Stimulated activated CD4-positive, alpha-beta T cell treated with anti-CD3 and anti-CD28 coated beads, TNF-alpha, amount 100 ng/mL, for 24 hours (primary cell): ENCODE results near the gene LANCL3.
A peak's percentile ranks its signal among the peaks of the same experiment; 100 is the strongest.
"Not testable (repeated sequence)": the region's sequence is repeated elsewhere in the genome, so short reads cannot be mapped to it uniquely, and the experiment has no call there.

Experiments
- DNase-seq, 3 experiments: peaks; one replicate each; pipeline ENCODE4 v3.0.0-alpha.2; 2020; ENCODE audit warnings: low read depth in 3 of 3

The LANCL3 gene

GRCh38 chrX:37571426-37572107 is at the start of gene LANCL3:
LANCL3 (plus strand) TSS chrX:37571661; CDS start chrX:37571871, 210 bp downstream.
- DNase-seq, result not testable (repeated sequence)

DNA sequence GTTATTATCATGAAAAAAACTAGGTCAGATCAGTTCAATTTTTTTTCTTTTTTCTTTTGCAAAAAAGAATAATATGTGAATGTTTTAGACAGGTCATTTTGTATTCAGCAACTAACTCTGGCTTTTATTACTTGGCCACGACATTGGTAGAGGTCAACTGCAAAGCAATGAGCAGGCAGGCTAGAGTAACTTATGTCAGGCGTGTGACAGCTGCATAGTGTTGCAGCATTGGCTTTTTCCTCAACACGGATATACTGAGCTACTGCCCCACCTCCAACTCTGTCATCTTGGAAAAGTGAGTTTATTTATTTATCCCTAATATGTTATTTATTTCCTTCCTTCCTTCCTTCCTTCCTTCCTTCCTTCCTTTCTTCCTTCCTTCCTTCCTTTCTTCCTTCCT is 47.8 kb upstream of the LANCL3 start:
- not testable (repeated sequence) for DNase-seq

DNA sequence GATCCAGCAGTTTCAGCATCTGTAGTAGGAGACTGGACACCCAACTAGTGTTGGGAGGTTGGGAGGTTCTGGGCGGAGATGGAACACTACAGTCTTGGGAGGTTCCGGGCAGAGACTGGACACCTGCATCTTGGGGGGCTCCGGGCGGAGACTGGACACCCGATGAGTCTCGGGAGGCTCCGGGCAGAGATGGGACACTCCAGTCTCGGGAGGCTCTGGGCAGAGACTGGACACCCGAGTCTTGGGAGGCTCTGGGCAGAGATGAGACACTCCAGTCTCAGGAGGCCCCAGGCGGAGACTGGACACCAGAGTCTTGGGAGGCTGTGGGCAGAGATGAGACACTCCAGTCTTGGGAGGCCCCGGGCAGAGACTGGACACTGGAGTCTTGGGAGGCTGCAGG is 29.5 kb upstream of the LANCL3 start:
- no peak for DNase-seq

DNA sequence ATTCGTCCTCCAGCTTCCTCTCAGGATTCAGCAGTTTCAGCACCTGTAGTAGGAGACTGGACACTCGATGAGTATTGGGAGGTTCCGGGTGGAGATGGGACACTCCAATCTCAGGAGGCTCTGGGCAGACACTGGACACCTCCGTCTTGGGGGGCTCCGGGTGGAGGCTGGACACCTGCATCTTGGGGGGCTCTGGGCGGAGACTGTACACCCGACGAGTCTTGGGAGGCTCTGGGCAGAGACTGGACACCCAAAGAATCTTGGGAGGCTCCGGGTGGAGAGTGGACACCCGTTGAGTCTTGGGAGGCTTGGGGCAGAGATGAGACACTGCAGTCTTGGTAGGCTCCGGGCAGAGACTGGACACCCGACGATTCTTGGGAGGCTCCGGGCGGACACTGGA is 28.7 kb upstream of the LANCL3 start:
- no peak for DNase-seq

GRCh38 chrX:37543324-37543723 is 28.1 kb upstream of the LANCL3 start:
- no peak for DNase-seq

GRCh38 chrX:37544531-37544930 is 26.9 kb upstream of the LANCL3 start:
- not testable (repeated sequence) for DNase-seq

DNA sequence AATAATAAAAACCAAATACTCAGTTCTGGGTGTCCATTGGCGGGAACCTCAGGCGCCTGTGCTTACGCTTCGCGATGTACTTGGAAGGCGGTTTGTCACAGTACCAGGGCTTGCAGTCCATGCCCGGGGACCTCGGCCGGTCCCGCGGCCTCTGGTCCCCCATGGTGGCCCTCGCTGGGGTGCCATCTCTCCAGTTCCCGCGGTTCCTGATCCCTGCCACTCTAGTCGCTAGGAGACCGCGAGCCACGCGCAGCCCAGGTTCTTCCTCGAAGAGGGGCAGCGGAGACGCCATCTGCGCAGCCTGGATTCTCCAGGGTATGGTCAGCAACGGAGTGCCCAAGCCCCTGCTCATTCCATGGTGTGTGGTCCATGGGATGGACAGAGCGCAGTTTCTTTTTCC is 26.4 kb upstream of the LANCL3 start:
- no peak for DNase-seq

- not testable (repeated sequence) for DNase-seq
Observed at GRCh38 chrX:37549619-37550018, 21.8 kb upstream of the LANCL3 start.

DNA sequence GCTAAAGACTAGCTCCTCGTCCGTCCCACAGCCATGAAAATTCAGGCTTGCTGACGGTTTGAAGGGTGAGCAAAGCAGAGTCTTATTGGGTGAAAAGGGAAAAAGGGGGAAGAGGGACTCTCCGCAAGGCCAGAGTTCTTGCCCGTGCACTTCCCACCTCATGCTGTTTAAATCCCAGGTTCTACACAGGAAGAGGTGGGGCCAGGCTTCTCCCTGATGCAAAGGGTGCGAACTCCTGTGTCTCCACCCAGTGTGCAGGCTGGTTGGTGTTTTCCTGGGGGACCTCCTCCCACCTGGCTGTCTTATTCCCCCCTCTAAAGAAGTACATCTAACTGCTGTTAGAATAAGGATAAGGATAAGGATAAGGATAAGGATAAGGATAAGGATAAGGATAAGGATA is 18.0 kb upstream of the LANCL3 start:
- no peak for DNase-seq

DNA sequence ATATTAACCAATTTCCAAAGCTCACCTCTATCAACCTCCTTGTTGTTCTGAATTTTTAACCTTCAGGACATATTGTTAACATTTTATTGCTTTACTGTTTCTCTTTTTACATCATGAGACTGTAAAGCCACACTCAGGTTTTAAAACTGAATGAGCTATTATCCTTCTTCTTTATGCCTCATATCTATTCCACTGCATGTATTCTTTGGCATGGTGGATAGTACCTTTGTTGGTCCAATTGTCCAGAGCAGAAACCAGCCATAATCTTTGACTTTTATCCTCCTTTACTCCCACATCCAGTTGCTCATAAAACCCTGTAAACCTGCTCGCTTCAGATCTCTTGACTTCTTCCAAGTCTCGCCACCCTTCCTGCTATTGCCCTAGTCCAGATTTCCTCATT is 6.2 kb upstream of the LANCL3 start:
- not testable (repeated sequence) for DNase-seq

- not testable (repeated sequence) for DNase-seq
Observed at GRCh38 chrX:37570349-37570748, 1.1 kb upstream of the LANCL3 start.

DNA sequence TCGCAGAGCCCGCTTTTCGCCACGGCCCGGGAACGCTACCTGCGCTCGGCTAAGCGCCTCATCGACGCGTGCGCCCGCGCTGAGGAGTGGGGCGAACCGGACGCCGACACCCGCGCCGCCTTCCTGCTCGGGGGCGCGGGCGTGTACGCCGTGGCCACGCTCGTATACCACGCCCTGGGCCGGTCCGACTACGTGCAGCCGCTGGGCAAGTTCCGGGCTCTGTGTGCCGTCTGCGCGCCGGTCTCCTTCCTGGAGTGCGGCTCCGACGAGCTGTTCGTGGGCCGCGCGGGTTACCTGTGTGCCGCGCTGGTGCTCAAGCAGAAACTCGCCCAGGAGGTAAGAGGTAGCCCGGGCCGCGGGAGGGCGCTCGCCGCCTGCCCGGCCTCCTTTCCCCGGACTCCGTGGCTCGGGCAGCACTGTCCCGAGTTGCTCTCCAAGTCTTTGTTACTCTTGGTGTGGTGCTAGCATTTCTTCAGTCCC is 687 bp downstream of the LANCL3 start:
- peak in 1 of 3 experiments; percentile 8 for DNase-seq

DNA sequence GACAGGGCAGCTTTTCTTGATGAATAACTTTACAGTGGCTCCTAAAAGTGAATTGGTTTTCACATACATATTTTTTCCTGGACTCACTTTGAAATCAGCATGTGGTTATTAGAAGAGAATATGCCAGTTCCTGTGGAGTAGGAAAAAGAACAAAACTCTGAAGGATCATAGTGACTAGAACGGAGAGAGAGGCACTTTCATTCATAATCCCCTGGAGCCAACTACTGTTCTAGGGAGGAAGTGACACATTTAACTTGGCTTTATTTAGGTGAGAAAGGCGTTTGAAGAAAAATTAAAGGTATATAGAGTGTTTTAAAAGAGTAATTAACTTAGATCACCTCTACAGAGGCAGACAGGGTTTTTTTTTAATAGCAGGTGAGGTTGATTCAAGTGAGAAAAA is 1.7 kb downstream of the LANCL3 start:
- DNase-seq, result not testable (repeated sequence)

DNA sequence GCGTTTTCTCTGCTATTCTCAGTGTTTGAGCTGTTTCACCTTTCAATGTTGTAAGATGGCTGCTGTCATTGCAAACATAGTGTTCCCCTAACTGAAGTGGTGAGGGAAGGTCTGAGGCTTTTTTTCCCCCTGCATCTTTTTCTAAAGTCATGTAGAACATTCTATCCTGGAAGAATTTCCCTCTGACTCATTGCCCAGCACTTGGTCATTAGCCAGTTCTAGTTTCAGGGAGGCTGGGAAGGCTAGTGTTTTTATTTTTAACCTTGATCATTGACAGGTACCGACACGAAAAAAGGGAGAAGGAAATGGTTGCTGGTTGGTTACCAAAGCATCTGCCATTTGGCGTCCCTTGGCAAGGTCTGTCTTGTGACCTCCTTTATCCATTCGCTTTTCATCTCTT is 6.6 kb downstream of the LANCL3 start:
- DNase-seq, result no peak

GRCh38 chrX:37580080-37580479 is 8.6 kb downstream of the LANCL3 start:
- DNase-seq, result no peak

DNA sequence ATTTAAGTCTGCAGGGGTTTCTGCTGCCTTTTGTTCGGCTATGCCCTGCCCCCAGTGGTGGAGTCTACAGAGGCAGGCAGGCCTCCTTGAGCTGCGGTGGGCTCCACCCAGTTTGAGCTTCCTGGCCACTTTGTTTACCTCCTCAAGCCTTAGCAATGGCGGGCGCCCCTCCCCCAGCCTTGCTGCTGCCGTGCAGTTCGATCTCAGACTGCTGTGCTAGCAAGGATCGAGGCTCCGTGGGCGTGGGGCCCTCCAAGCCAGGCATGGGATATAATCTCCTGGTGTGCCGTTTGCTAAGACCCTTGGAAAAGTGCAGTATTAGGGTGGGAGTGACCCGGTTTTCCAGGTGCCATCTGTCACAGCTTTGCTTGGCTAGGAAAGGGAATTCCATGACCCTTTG is 15.9 kb downstream of the LANCL3 start:
- DNase-seq, result not testable (repeated sequence)

DNA sequence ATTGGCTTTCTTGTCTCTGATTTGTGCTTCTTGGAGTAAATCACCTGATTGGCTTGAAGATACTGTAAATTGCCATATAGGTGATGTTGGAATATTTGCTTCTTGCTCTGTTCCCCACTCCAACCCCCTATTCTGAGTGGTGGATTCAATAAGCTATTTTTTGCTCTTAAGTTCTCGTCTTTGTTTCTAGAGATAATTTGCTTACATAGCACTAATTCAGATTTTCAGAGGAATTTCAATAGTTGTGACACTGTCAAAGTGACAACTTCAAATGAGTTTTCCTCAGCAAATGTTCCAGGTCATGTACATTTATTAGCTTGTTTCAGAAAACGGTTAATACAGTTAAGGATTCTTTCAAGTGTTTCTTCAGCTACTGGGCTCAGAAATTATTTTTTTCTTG is 18.6 kb downstream of the LANCL3 start:
- no peak for DNase-seq

GRCh38 chrX:37594755-37595382 is 23.4 kb downstream of the LANCL3 start:
- no peak for DNase-seq

GRCh38 chrX:37599729-37600128 is 28.3 kb downstream of the LANCL3 start:
- DNase-seq, result no peak

- DNase-seq, result no peak
Observed at GRCh38 chrX:37603938-37604409, 32.5 kb downstream of the LANCL3 start.

GRCh38 chrX:37607243-37607642 is 35.8 kb downstream of the LANCL3 start:
- DNase-seq, result no peak

- DNase-seq, result no peak
Observed at GRCh38 chrX:37608156-37608555, 36.7 kb downstream of the LANCL3 start.

DNA sequence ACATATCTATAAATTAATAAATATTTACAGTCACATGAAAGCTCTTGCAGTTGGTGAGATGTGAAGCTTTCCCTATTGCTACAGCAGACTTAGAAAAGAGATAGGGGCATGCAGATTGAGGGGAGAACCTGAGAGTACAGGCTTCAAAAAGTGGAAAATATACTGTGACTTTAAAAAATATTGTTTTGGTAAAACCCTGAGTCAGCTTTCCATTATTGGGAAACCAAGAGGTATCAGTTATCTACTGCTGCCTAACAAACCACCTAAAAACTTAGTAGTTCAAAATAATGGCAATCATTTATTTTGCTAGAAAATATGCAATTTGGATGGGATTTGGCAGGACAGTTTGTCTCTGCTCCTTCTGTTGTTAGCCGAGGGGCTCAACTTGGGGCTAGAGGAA is 38.3 kb downstream of the LANCL3 start:
- DNase-seq, result no peak
